GM12878 (cell line): ENCODE measurements around the gene WASF2. TPM values are rescaled to one million over a fixed set of nuclear protein-coding genes. Genes with fewer than 3 reads are reported as not detected.
A peak's percentile ranks its signal among the peaks of the same experiment; 100 is the strongest.

Experiments used
- ATAC-seq: fragments of 200-7000 bp; cut with Tn5 transposase; 3 replicates; pipeline ENCODE4 v1.9.1; 2020; ENCODE audit warnings: mild to moderate bottlenecking, moderate library complexity
- BruUV-seq: library from RNA; stranded (reverse); fragments of 400-500 nt; replicated peaks from 2 replicates; lab custom pipeline; 2021; lab: Mats Ljungman, UMichigan
- CTCF ChIA-PET: fragments of 300-600 bp; sonication (Branson Sonifier 250); formaldehyde crosslinking; extraction: SDS; loops from one replicate; lab custom pipeline; 2021; ENCODE audit warnings: inconsistent platforms; lab: Yijun Ruan, JAX
- POLR2A ChIA-PET: fragments of 350-600 bp; formaldehyde crosslinking; extraction: SDS; loops from one replicate; lab custom pipeline; 2021; ENCODE audit warnings: inconsistent platforms; lab: Charles Lee
- RAD21 ChIA-PET: fragments of 300-600 bp; sonication (Branson Sonifier 250); formaldehyde crosslinking; loops from one replicate; lab custom pipeline; 2023; ENCODE audit warnings: antibody characterized with exemption; ENCODE audit not compliant: unreplicated experiment; lab: Charles Lee
- SMC1A ChIA-PET: fragments of 300-600 bp; sonication (Branson Sonifier 250); formaldehyde crosslinking; loops from one replicate; lab custom pipeline; 2023; ENCODE audit not compliant: unreplicated experiment, uncharacterized antibody; lab: Charles Lee
- DNase-seq: peaks from one replicate; pipeline ENCODE4 v3.0.0-alpha.2; 2011; ENCODE audit warnings: low read depth, low spot score
- FAIRE-seq: peaks from 3 replicates; lab custom pipeline; 2011; peaks lifted over from hg19 to GRCh38; lab: Jason Lieb, UNC
- H2AFZ ChIP-seq: 2 replicates; pipeline ENCODE4 v1.6.0; 2011; ENCODE audit warnings: low read depth, low read length, control low read depth; ENCODE audit not compliant: control insufficient read depth
- H3K27ac ChIP-seq: 2 replicates; pipeline ENCODE4 v1.5.1; 2011; ENCODE audit warnings: control low read depth; ENCODE audit not compliant: control insufficient read depth, insufficient read depth
- H3K27me3 ChIP-seq, 2 experiments: replicated peaks in 1 of 2; 2 replicates each; pipeline versions ENCODE4 v1.6.0 to v1.6.1; 2011; ENCODE audit warnings: low read length in 1 of 2; ENCODE audit not compliant: control insufficient read depth in 2 of 2, insufficient read depth in 2 of 2
- H3K36me3 ChIP-seq, 2 experiments: 2 replicates each; pipeline ENCODE4 v1.5.1; 2011; ENCODE audit warnings: low read length in 1 of 2; ENCODE audit not compliant: control insufficient read depth in 2 of 2, insufficient read depth in 2 of 2
- H3K4me1 ChIP-seq: 2 replicates; pipeline ENCODE4 v1.6.1; 2011; ENCODE audit warnings: mild to moderate bottlenecking, low read length, moderate library complexity, mixed read lengths; ENCODE audit not compliant: control insufficient read depth, insufficient read depth
- H3K4me2 ChIP-seq: 2 replicates; pipeline ENCODE4 v1.6.0; 2011; ENCODE audit warnings: control low read depth; ENCODE audit not compliant: control insufficient read depth, insufficient read depth
- H3K4me3 ChIP-seq: fragments of 200-600 bp; sonication (generic); 2 replicates; pipeline ENCODE4 v1.5.1; 2016
- H3K79me2 ChIP-seq: 2 replicates; pipeline ENCODE4 v1.6.0; 2011; ENCODE audit warnings: low read length; ENCODE audit not compliant: control insufficient read depth, insufficient read depth
- H3K9ac ChIP-seq: 2 replicates; pipeline ENCODE4 v1.8.0; 2011; ENCODE audit warnings: low read length, control low read depth, mixed read lengths; ENCODE audit not compliant: control insufficient read depth, insufficient read depth
- H3K9me3 ChIP-seq: replicated peaks from 3 replicates; pipeline ENCODE4 v1.5.1; 2011; ENCODE audit warnings: mild to moderate bottlenecking, low read length; ENCODE audit not compliant: control insufficient read depth, insufficient read depth
- H4K20me1 ChIP-seq: 2 replicates; pipeline ENCODE4 v1.6.0; 2011; ENCODE audit not compliant: control insufficient read depth, insufficient read depth
- BMI1 ChIP-seq: fragments of 450-650 bp; IDR thresholded peaks from 2 replicates; pipeline ENCODE4 v1.6.1; 2016; ENCODE audit warnings: mild to moderate bottlenecking, moderate library complexity, borderline replicate concordance
- EZH2 ChIP-seq: IDR thresholded peaks from 2 replicates; pipeline ENCODE4 v1.6.1; 2012; ENCODE audit warnings: low read depth, mild to moderate bottlenecking, control low read depth, inconsistent platforms, low read length, borderline replicate concordance; ENCODE audit not compliant: control insufficient read depth
- FOXK2 ChIP-seq: fragments of 450-650 bp; IDR thresholded peaks from 2 replicates; pipeline ENCODE4 v1.6.1; 2017; ENCODE audit warnings: mild to moderate bottlenecking, moderate library complexity
- MEF2B ChIP-seq: fragments of 450-650 bp; IDR thresholded peaks from 2 replicates; pipeline ENCODE4 v1.6.1; 2018; ENCODE audit warnings: mild to moderate bottlenecking, moderate library complexity; ENCODE audit not compliant: partially characterized antibody, poor library complexity, severe bottlenecking
- MTA3 ChIP-seq: IDR thresholded peaks from 2 replicates; pipeline ENCODE4 v1.6.1; 2012; ENCODE audit warnings: low read length, inconsistent platforms, borderline replicate concordance
- NBN ChIP-seq: fragments of 450-650 bp; IDR thresholded peaks from 2 replicates; pipeline ENCODE4 v1.6.1; 2016
- NFIC ChIP-seq: IDR thresholded peaks from 2 replicates; pipeline ENCODE4 v1.6.1; 2012; ENCODE audit warnings: low read depth, mild to moderate bottlenecking, inconsistent platforms, low read length, moderate library complexity
- NFYA ChIP-seq: IDR thresholded peaks from 2 replicates; pipeline ENCODE4 v1.6.1; 2011; ENCODE audit warnings: low read depth, mild to moderate bottlenecking, low read length, improper control_type of control experiment, borderline replicate concordance
- NR2C1 ChIP-seq: fragments of 450-650 bp; IDR thresholded peaks from 2 replicates; pipeline ENCODE4 v1.6.1; 2017; ENCODE audit warnings: antibody characterized with exemption, mild to moderate bottlenecking, moderate library complexity
- RAD21 ChIP-seq: IDR thresholded peaks from 2 replicates; pipeline ENCODE4 v1.6.1; 2011; ENCODE audit warnings: mild to moderate bottlenecking, low read depth, low read length, moderate library complexity; ENCODE audit not compliant: insufficient read depth
- RAD51 ChIP-seq: fragments of 450-650 bp; IDR thresholded peaks from 2 replicates; pipeline ENCODE4 v1.6.1; 2016; ENCODE audit warnings: moderate library complexity, mild to moderate bottlenecking, inconsistent platforms
- TCF12 ChIP-seq: IDR thresholded peaks from 2 replicates; pipeline ENCODE4 v1.6.1; 2011; ENCODE audit warnings: low read depth, mild to moderate bottlenecking, low read length
- TCF3 ChIP-seq: IDR thresholded peaks from 2 replicates; pipeline ENCODE4 v1.6.1; 2012; ENCODE audit warnings: low read depth, mild to moderate bottlenecking, low read length, borderline replicate concordance; ENCODE audit not compliant: insufficient read depth
- WGBS: methylation state at CpG from one replicate; pipeline ENCODE4 v1.1.6; 2016; ENCODE audit warnings: low lambda C conversion rate; ENCODE audit not compliant: insufficient replicate concordance, insufficient coverage; ENCODE audit errors: missing lambda C conversion rate; 5-methylcytosine and 5-hydroxymethylcytosine counted together
- in situ Hi-C: fragments of 300-500 bp; cut with MboI; formaldehyde crosslinking; loops from 9 replicates; pipeline ENCODE4 v1.14.3; 2018; ENCODE audit warnings: mixed read lengths
- intact Hi-C: fragments of 100-400 bp; cut with micrococcal nuclease; formaldehyde crosslinking; loops from one replicate; pipeline ENCODE4 v1.14.2; 2022; ENCODE audit not compliant: unreplicated experiment
- polyA plus RNA-seq, 11 experiments: library from polyadenylated mRNA; depleted of rRNA in 4 of 11; unstranded in 6 of 11; stranded (reverse) in 5 of 11; fragments of >200 nt; fragmentation: Nextera tagmentation in 4 of 11; fragmentation: Illumina TruSeq in 1 of 11; extraction: Ambion mirVana in 4 of 11; extraction: Trizol in 1 of 11; gene quantifications; 1 replicate in 1 of 11; 2 replicates in 10 of 11; pipeline versions ENCODE4 v1.2.1 to v1.2.3, GENCODE V29; 2011 to 2016; ENCODE audit warnings: inconsistent platforms in 2 of 11, missing spikeins in 2 of 11, low read depth in 1 of 11
- total RNA-seq, 4 experiments: library from RNA; depleted of rRNA in 3 of 4; stranded (reverse); fragments of >200 nt in 3 of 4; fragmentation: Illumina TruSeq in 1 of 4; extraction: Trizol in 1 of 4; gene quantifications; 2 replicates each; pipeline versions ENCODE4 v1.2.1 to v1.2.3, GENCODE V29; 2013 to 2021
- TF ChIP-seq, protein P1 (sequence below): fragments of 450-650 bp; IDR thresholded peaks from 2 replicates; pipeline ENCODE4 v1.6.1; 2016; ENCODE audit warnings: mild to moderate bottlenecking
- TF ChIP-seq, protein P2 (sequence below): fragments of 450-650 bp; IDR thresholded peaks from 2 replicates; pipeline ENCODE4 v1.6.1; 2017; ENCODE audit warnings: low read depth, mild to moderate bottlenecking, moderate library complexity
- TF ChIP-seq, protein P3 (sequence below): IDR thresholded peaks from 2 replicates; pipeline ENCODE4 v1.6.1; 2012; ENCODE audit warnings: low read depth, low read length, improper control_type of control experiment
- TF ChIP-seq, protein P4 (sequence below): fragments of 450-650 bp; IDR thresholded peaks from 2 replicates; pipeline ENCODE4 v1.6.1; 2018; ENCODE audit warnings: borderline replicate concordance, mild to moderate bottlenecking; ENCODE audit not compliant: partially characterized antibody

WASF2 gene
- total and polyA plus RNA-seq, 10 of the 15 experiments (the other 5 are each of a cell fraction or from before 2014, with no cell fraction given) = 7.0 to 111 (median 37.1) TPM

DNA sequence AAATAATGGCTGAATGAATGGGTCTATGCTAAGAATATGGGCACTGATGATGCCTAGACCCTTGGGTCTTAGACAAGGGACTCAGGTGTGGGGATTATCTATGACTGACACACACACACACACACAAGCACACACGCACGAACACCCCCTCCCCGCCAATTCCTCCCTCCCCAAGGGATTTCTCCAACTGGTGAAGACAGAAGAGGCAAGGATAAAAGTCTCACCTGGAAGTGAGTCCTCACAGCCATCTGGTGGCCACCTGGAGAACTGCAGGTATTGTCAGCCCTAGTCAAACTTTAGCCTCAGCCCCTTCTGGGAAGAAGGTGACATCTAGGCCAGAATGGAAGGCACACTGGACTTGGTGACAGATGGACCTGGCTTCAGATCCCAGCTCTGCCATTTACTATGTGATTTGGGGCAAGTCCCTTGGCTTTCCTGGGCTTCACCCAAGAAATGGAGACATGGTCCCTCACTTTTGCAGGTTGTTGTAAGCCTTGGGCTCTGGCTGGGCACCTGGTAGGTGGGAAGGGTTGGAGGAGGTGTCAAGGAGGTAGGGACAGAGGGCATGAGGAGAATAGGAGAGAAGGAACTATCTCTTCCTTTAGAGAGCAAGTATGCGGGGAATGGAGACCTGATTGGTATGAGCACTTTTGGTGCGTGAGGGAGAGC lies 101.5 kb downstream of the WASF2 start:
- WGBS = 40% methylated on average over 5 of the region's 5 CpGs
- Histone ChIP-seq H3K79me2 (no peaks in the 10 kb centered on the region), H4K20me1 (no peaks in the 10 kb centered on the region), H3K4me1 (peaks cover 8% of the 10 kb centered on the region), H3K4me3 (no peak overlapping the region), H3K27me3 (no peaks in the 10 kb centered on the region), H3K9me3 (no peaks in the 10 kb centered on the region), H3K9ac (no peak overlapping the region), H3K36me3 (no peaks in the 10 kb centered on the region), H3K27ac (no peak overlapping the region), H2AFZ (no peak overlapping the region), H3K4me2 (no peak overlapping the region)
- DNase-seq = no peak
- peak; percentile 84 for FAIRE-seq
- ChIA-PET SMC1A (interaction anchor here (0.7 to 4.4 kb wide), 17 partner anchors 8 to 275 kb away, joined by 3 to 37 read pairs (median 4); partner anchors contain the start of gene MAP3K6), RAD21 (interaction anchor here (0.8 to 3.5 kb wide), 9 partner anchors 23 to 92 kb away, joined by 3 to 34 read pairs (median 8); partner anchors contain the start of gene MAP3K6), CTCF (interaction anchor here (0.6 to 9.0 kb wide), 23 partner anchors 9 to 342 kb away, joined by 3 to 242 read pairs (median 5); partner anchors contain the start of gene MAP3K6), POLR2A (interaction anchor here (0.6 kb wide), 1 partner anchor 234 kb away, joined by 3 read pairs; the partner anchor contains the start of gene SLC9A1)
- BruUV-seq = no TSS peak
- ATAC-seq = peak; percentile 49
- intact Hi-C loops (loop anchor here (1.0 to 2.0 kb wide), 3 partner anchors 31 to 344 kb away; no protein-coding TSS in a partner anchor), in situ Hi-C loops (no loop called here)
- TF ChIP-seq RAD51 = no peak
- TF ChIP-seq MTA3 = no peak
- TF ChIP-seq, protein P1, sequence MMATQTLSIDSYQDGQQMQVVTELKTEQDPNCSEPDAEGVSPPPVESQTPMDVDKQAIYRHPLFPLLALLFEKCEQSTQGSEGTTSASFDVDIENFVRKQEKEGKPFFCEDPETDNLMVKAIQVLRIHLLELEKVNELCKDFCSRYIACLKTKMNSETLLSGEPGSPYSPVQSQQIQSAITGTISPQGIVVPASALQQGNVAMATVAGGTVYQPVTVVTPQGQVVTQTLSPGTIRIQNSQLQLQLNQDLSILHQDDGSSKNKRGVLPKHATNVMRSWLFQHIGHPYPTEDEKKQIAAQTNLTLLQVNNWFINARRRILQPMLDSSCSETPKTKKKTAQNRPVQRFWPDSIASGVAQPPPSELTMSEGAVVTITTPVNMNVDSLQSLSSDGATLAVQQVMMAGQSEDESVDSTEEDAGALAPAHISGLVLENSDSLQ = no peak
- TF ChIP-seq, protein P2, sequence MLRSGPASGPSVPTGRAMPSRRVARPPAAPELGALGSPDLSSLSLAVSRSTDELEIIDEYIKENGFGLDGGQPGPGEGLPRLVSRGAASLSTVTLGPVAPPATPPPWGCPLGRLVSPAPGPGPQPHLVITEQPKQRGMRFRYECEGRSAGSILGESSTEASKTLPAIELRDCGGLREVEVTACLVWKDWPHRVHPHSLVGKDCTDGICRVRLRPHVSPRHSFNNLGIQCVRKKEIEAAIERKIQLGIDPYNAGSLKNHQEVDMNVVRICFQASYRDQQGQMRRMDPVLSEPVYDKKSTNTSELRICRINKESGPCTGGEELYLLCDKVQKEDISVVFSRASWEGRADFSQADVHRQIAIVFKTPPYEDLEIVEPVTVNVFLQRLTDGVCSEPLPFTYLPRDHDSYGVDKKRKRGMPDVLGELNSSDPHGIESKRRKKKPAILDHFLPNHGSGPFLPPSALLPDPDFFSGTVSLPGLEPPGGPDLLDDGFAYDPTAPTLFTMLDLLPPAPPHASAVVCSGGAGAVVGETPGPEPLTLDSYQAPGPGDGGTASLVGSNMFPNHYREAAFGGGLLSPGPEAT = 0 out of 2 replicates have a peak, but pooled peaks have one; percentile 19
- no peak for TF ChIP-seq EZH2
- TF ChIP-seq, protein P3, sequence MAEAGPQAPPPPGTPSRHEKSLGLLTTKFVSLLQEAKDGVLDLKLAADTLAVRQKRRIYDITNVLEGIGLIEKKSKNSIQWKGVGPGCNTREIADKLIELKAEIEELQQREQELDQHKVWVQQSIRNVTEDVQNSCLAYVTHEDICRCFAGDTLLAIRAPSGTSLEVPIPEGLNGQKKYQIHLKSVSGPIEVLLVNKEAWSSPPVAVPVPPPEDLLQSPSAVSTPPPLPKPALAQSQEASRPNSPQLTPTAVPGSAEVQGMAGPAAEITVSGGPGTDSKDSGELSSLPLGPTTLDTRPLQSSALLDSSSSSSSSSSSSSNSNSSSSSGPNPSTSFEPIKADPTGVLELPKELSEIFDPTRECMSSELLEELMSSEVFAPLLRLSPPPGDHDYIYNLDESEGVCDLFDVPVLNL = no peak
- TF ChIP-seq NFYA = no peak
- no peak for TF ChIP-seq FOXK2
- no peak for TF ChIP-seq BMI1
- TF ChIP-seq NFIC = no peak
- TF ChIP-seq TCF3 = no peak
- no peak for TF ChIP-seq TCF12
- no peak for TF ChIP-seq NR2C1
- peak; percentile 91 for TF ChIP-seq RAD21
- TF ChIP-seq, protein P4, sequence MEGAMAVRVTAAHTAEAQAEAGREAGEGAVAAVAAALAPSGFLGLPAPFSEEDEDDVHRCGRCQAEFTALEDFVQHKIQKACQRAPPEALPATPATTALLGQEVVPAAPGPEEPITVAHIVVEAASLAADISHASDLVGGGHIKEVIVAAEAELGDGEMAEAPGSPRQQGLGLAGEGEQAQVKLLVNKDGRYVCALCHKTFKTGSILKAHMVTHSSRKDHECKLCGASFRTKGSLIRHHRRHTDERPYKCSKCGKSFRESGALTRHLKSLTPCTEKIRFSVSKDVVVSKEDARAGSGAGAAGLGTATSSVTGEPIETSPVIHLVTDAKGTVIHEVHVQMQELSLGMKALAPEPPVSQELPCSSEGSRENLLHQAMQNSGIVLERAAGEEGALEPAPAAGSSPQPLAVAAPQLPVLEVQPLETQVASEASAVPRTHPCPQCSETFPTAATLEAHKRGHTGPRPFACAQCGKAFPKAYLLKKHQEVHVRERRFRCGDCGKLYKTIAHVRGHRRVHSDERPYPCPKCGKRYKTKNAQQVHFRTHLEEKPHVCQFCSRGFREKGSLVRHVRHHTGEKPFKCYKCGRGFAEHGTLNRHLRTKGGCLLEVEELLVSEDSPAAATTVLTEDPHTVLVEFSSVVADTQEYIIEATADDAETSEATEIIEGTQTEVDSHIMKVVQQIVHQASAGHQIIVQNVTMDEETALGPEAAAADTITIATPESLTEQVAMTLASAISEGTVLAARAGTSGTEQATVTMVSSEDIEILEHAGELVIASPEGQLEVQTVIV = no peak
- peak; percentile 51; the same call in 1 of the 2 replicates for TF ChIP-seq NBN
- no peak for TF ChIP-seq MEF2B
